HCT116 (cell line): ENCODE results near the gene TMEM271. TPM values are rescaled to one million over a fixed set of nuclear protein-coding genes. Genes with fewer than 3 reads are reported as not detected.

ENCODE experiments used
- ATAC-seq: fragments of 200-7000 bp; cut with Tn5 transposase; 2 replicates; pipeline ENCODE4 v1.9.1; 2020; ENCODE audit warnings: mild to moderate bottlenecking, moderate library complexity
- BruUV-seq: library from RNA; stranded (reverse); fragments of 400-500 nt; replicated peaks from 2 replicates; lab custom pipeline; 2021; lab: Mats Ljungman, UMichigan
- CTCF ChIA-PET: fragments of 300-600 bp; sonication (Branson Sonifier 250); formaldehyde crosslinking; loops from one replicate; lab custom pipeline; 2021; ENCODE audit warnings: antibody characterized with exemption; lab: Charles Lee
- POLR2A ChIA-PET: fragments of 300-600, 350-600 bp; sonication (Branson Sonifier 250); formaldehyde crosslinking; loops from one replicate; lab custom pipeline; 2021; ENCODE audit warnings: antibody characterized with exemption; lab: Charles Lee
- RAD21 ChIA-PET, 2 experiments: fragments of 300-600 bp; sonication (Branson Sonifier 250); formaldehyde crosslinking; loops; one replicate each; lab custom pipeline; 2023; ENCODE audit warnings: low total read pairs in 2 of 2; ENCODE audit not compliant: uncharacterized antibody in 2 of 2, unreplicated experiment in 2 of 2, low non-redundant PET in 1 of 2; lab: Charles Lee
- DNase-seq: peaks from one replicate; pipeline ENCODE4 v3.0.0-alpha.2; 2010; ENCODE audit warnings: low read depth, low spot score
- H2AFZ ChIP-seq: fragments of 200-600 bp; shearing (Covaris generic), sonication (generic); 2 replicates; pipeline ENCODE4 v1.6.1; 2017; ENCODE audit warnings: low read depth, mixed run types, mixed read lengths, antibody characterized with exemption, low read length; ENCODE audit not compliant: poor library complexity, severe bottlenecking
- H3K27ac ChIP-seq: 2 replicates; pipeline ENCODE4 v1.5.1; 2012; ENCODE audit warnings: low read depth, low read length
- H3K27me3 ChIP-seq: fragments of 200-600 bp; sonication (generic); 2 replicates; pipeline ENCODE4 v1.6.1; 2016; ENCODE audit warnings: mixed run types, low read length, mixed read lengths; ENCODE audit not compliant: insufficient read depth
- H3K36me3 ChIP-seq, 2 experiments: fragments of 200-500 bp in 1 of 2; fragments of 200-600 bp in 1 of 2; sonication (Bioruptor generic) in 1 of 2; sonication (generic) in 1 of 2; 2 replicates each; pipeline versions ENCODE4 v1.5.1 to v1.6.1; 2014 to 2016; ENCODE audit warnings: low read length in 2 of 2, inconsistent platforms in 1 of 2, mixed read lengths in 1 of 2, mixed run types in 1 of 2; ENCODE audit not compliant: insufficient read depth in 2 of 2, control insufficient read depth in 1 of 2
- H3K4me1 ChIP-seq, 2 experiments: fragments of 200-600 bp in 1 of 2; sonication (generic) in 1 of 2; 2 replicates each; pipeline versions ENCODE4 v1.5.1 to v1.6.1; 2012 to 2017; ENCODE audit warnings: low read length in 2 of 2, inconsistent platforms in 1 of 2, mild to moderate bottlenecking in 1 of 2, mixed read lengths in 1 of 2, mixed run types in 1 of 2, moderate library complexity in 1 of 2; ENCODE audit not compliant: insufficient read depth in 2 of 2, control insufficient read depth in 1 of 2
- H3K4me2 ChIP-seq: fragments of 200-600 bp; sonication (generic); 2 replicates; pipeline ENCODE4 v1.6.1; 2017; ENCODE audit warnings: mixed run types, low read length, mixed read lengths
- H3K4me3 ChIP-seq, 2 experiments: fragments of 200-600 bp in 1 of 2; sonication (generic) in 1 of 2; replicated peaks in 1 of 2; 2 replicates each; pipeline ENCODE4 v1.5.1; 2011 to 2016; ENCODE audit warnings: low read length in 2 of 2, control low read depth in 1 of 2, low read depth in 1 of 2, mild to moderate bottlenecking in 1 of 2, mixed read lengths in 1 of 2, mixed run types in 1 of 2
- H3K79me2 ChIP-seq: fragments of 200-600 bp; sonication (generic); 2 replicates; pipeline ENCODE4 v1.6.1; 2017; ENCODE audit warnings: mild to moderate bottlenecking, mixed run types, low read length, moderate library complexity, mixed read lengths; ENCODE audit not compliant: insufficient read depth
- H3K9ac ChIP-seq: fragments of 200-600 bp; sonication (generic); 2 replicates; pipeline ENCODE4 v1.6.1; 2016; ENCODE audit warnings: low read length, mixed read lengths
- H3K9me2 ChIP-seq: fragments of 200-600 bp; sonication (generic), shearing (Covaris generic); 2 replicates; pipeline ENCODE4 v1.6.1; 2017; ENCODE audit warnings: mixed run types, mild to moderate bottlenecking, moderate library complexity; ENCODE audit not compliant: insufficient read depth
- H3K9me3 ChIP-seq, 2 experiments: fragments of 200-500 bp in 1 of 2; fragments of 200-600 bp in 1 of 2; sonication (Bioruptor generic) in 1 of 2; sonication (generic) in 1 of 2; 2 replicates each; pipeline ENCODE4 v1.6.1; 2014 to 2017; ENCODE audit warnings: low read length in 2 of 2, mixed read lengths in 2 of 2, inconsistent platforms in 1 of 2, low read depth in 1 of 2, mild to moderate bottlenecking in 1 of 2, mixed run types in 1 of 2, moderate library complexity in 1 of 2; ENCODE audit not compliant: control insufficient read depth in 1 of 2, insufficient read depth in 1 of 2
- H4K20me1 ChIP-seq: fragments of 200-600 bp; sonication (generic), shearing (Covaris generic); 2 replicates; pipeline ENCODE4 v1.6.1; 2017; ENCODE audit warnings: mixed run types, mild to moderate bottlenecking, moderate library complexity; ENCODE audit not compliant: insufficient read depth
- ATF3 ChIP-seq: IDR thresholded peaks from 2 replicates; pipeline ENCODE4 v1.6.1; 2012
- CEBPB ChIP-seq: IDR thresholded peaks from 2 replicates; pipeline ENCODE4 v1.6.1; 2012; ENCODE audit warnings: low read depth
- ELF1 ChIP-seq: IDR thresholded peaks from 2 replicates; pipeline ENCODE4 v1.6.1; 2012; ENCODE audit warnings: low read depth, borderline replicate concordance
- EZH2phosphoT487 ChIP-seq: fragments of 200-600 bp; IDR thresholded peaks from 2 replicates; pipeline ENCODE4 v1.6.1; 2018; ENCODE audit warnings: antibody characterized with exemption, borderline replicate concordance
- POLR2A ChIP-seq: IDR thresholded peaks from 2 replicates; pipeline ENCODE4 v1.7.0; 2011; ENCODE audit warnings: borderline replicate concordance; ENCODE audit not compliant: insufficient read depth, insufficient read length; ENCODE audit errors: extremely low read depth
- POLR2AphosphoS5 ChIP-seq: IDR thresholded peaks from 2 replicates; pipeline ENCODE4 v1.6.1; 2011; ENCODE audit warnings: mild to moderate bottlenecking, low read depth, low read length, moderate library complexity
- RAD21 ChIP-seq: IDR thresholded peaks from 2 replicates; pipeline ENCODE4 v1.6.1; 2012; ENCODE audit warnings: low read depth, mild to moderate bottlenecking
- REST ChIP-seq: IDR thresholded peaks from 2 replicates; pipeline ENCODE4 v1.6.1; 2012; ENCODE audit warnings: low read depth
- SRF ChIP-seq: IDR thresholded peaks from 2 replicates; pipeline ENCODE4 v1.6.1; 2012; ENCODE audit warnings: low read depth
- TCF7L2 ChIP-seq: IDR thresholded peaks from 2 replicates; pipeline ENCODE4 v1.7.0; 2011; ENCODE audit warnings: borderline replicate concordance, inconsistent platforms; ENCODE audit not compliant: insufficient read depth, insufficient read length; ENCODE audit errors: extremely low read depth
- ZBTB33 ChIP-seq: IDR thresholded peaks from 2 replicates; pipeline ENCODE4 v1.6.1; 2011; ENCODE audit warnings: mild to moderate bottlenecking, low read length, moderate library complexity; ENCODE audit not compliant: insufficient replicate concordance; ENCODE audit errors: extremely low read depth
- ZNF274 ChIP-seq: fragments of 200-500 bp; sonication (Bioruptor generic); IDR thresholded peaks from 2 replicates; pipeline ENCODE4 v1.6.1; 2014; ENCODE audit warnings: mild to moderate bottlenecking, low read depth, low read length, inconsistent platforms
- intact Hi-C: fragments of 100-400 bp; cut with micrococcal nuclease; formaldehyde crosslinking; loops from 2 replicates; pipeline ENCODE4 v1.10.0; 2022
- total RNA-seq: library from RNA; stranded (reverse); gene quantifications from one replicate; pipeline ENCODE4 v1.2.1, GENCODE V29; 2021; ENCODE audit not compliant: unreplicated experiment

TMEM271 gene
- total RNA-seq, 1 experiment from 2014 or later, result not detected

- Histone ChIP-seq H3K9ac (no peak overlapping the region), H3K4me1 (no peaks in the 10 kb centered on the region), H4K20me1 (no peaks in the 10 kb centered on the region), H3K36me3 (peaks cover 0 to 4% of the 10 kb centered on the region in 2 experiments; a peak in 2 of 4 replicates), H3K4me3 (no peak overlapping the region), H3K79me2 (no peaks in the 10 kb centered on the region), H3K4me2 (no peak overlapping the region), H3K27me3 (no peaks in the 10 kb centered on the region), H2AFZ (no peak overlapping the region), H3K27ac (no peak overlapping the region)
- no peak for DNase-seq
- no peak for ATAC-seq
- TF ChIP-seq CEBPB, result no peak
- no peak for TF ChIP-seq TCF7L2
- no peak for TF ChIP-seq POLR2AphosphoS5
- no peak for TF ChIP-seq POLR2A
- TF ChIP-seq ATF3, result no peak
- TF ChIP-seq SRF, result no peak
- no peak for TF ChIP-seq ZNF274
- TF ChIP-seq ELF1, result no peak
- no peak for TF ChIP-seq EZH2phosphoT487
- TF ChIP-seq ZBTB33, result no peak
- no peak for TF ChIP-seq REST
- no peak for TF ChIP-seq RAD21
- TF ChIP-seq, all 23 proteins: peak for 0
- H3K9me2 ChIP-seq, result no peaks in the 10 kb centered on the region
- intact Hi-C loops, result no loop called here
- BruUV-seq, result no TSS peak
- H3K9me3 ChIP-seq, result no peaks in the 10 kb centered on the region
- CTCF ChIA-PET, result no interaction called here
- POLR2A ChIA-PET, result no interaction called here
- RAD21 ChIA-PET, result no interaction called here
Observed at GRCh38 chr4:526971-527460, 49.1 kb downstream of the TMEM271 start.
